ENCODE measurements around the gene CHCHD3.

CHCHD3 gene

GRCh38 chr7:133007961-133008360, 73.9 kb downstream of the CHCHD3 start:
- no peak for TF ChIP-seq CTCF (IDR thresholded peaks at IDR 0.05)
- Histone ChIP-seq H3K4me3 (ENCODE audit: low read depth in 1 of 2, low read length in 1 of 2) (no peak overlapping the region), H3K27me3 (no peaks in the 10 kb centered on the region), H3K27ac (no peak overlapping the region), H3K36me3 (no peaks in the 10 kb centered on the region), H3K4me1 (ENCODE audit: control insufficient read depth in 1 of 2, insufficient read depth in 1 of 2, low read depth in 1 of 2, low read length in 1 of 2) (peaks cover 0 to 3% of the 10 kb centered on the region in 2 experiments), H3K9me3 (no peaks in the 10 kb centered on the region)

- no peak for TF ChIP-seq CTCF (IDR thresholded peaks at IDR 0.05)
- H3K27ac ChIP-seq = no peak overlapping the region
- no peaks in the 10 kb centered on the region for H3K9me3 ChIP-seq
- H3K4me3 ChIP-seq (ENCODE audit: low read depth in 1 of 2, low read length in 1 of 2) = no peak overlapping the region
- no peaks in the 10 kb centered on the region for H3K4me1 ChIP-seq (ENCODE audit: control insufficient read depth in 1 of 2, insufficient read depth in 1 of 2, low read depth in 1 of 2, low read length in 1 of 2)
- no peaks in the 10 kb centered on the region for H3K36me3 ChIP-seq
- no peaks in the 10 kb centered on the region for H3K27me3 ChIP-seq
Observed at GRCh38 chr7:133003052-133003910, 78.6 kb downstream of the CHCHD3 start.

GRCh38 chr7:133001727-133002126, 80.2 kb downstream of the CHCHD3 start:
- H3K4me3 ChIP-seq (ENCODE audit: low read depth in 1 of 2, low read length in 1 of 2) = no peak overlapping the region

GRCh38 chr7:132999845-133000244, 82.0 kb downstream of the CHCHD3 start:
- no peaks in the 10 kb centered on the region for H3K4me1 ChIP-seq (ENCODE audit: control insufficient read depth in 1 of 2, insufficient read depth in 1 of 2, low read depth in 1 of 2, low read length in 1 of 2)
- no peaks in the 10 kb centered on the region for H3K9me3 ChIP-seq
- no peak for TF ChIP-seq CTCF (IDR thresholded peaks at IDR 0.05)
- H3K27me3 ChIP-seq = no peaks in the 10 kb centered on the region
- H3K36me3 ChIP-seq = no peaks in the 10 kb centered on the region
- H3K4me3 ChIP-seq (ENCODE audit: low read depth in 1 of 2, low read length in 1 of 2) = no peak overlapping the region
- no peak overlapping the region for H3K27ac ChIP-seq

More at GRCh38 chr7:133001727-133002126, 80.2 kb downstream of the CHCHD3 start:
- no peaks in the 10 kb centered on the region for H3K27me3 ChIP-seq
- no peak for TF ChIP-seq CTCF (IDR thresholded peaks at IDR 0.05)
- no peak overlapping the region for H3K27ac ChIP-seq
- no peaks in the 10 kb centered on the region for H3K4me1 ChIP-seq (ENCODE audit: control insufficient read depth in 1 of 2, insufficient read depth in 1 of 2, low read depth in 1 of 2, low read length in 1 of 2)
- no peaks in the 10 kb centered on the region for H3K36me3 ChIP-seq
- H3K9me3 ChIP-seq = no peaks in the 10 kb centered on the region

- no peaks in the 10 kb centered on the region for H3K9me3 ChIP-seq
- H3K4me1 ChIP-seq (ENCODE audit: control insufficient read depth in 1 of 2, insufficient read depth in 1 of 2, low read depth in 1 of 2, low read length in 1 of 2) = no peaks in the 10 kb centered on the region
- no peak overlapping the region for H3K27ac ChIP-seq
- H3K27me3 ChIP-seq = no peaks in the 10 kb centered on the region
- H3K36me3 ChIP-seq = no peaks in the 10 kb centered on the region
- TF ChIP-seq CTCF (IDR thresholded peaks at IDR 0.05) = no peak
- no peak overlapping the region for H3K4me3 ChIP-seq (ENCODE audit: low read depth in 1 of 2, low read length in 1 of 2)
Observed at GRCh38 chr7:132998763-132999162, 83.1 kb downstream of the CHCHD3 start.
